GM21367 (cell line): ENCODE measurements around the gene DUSP15.
"Not testable (repeated sequence)": the region's sequence is repeated elsewhere in the genome, so short reads cannot be mapped to it uniquely, and the experiment has no call there.

Source experiments
- ATAC-seq: cut with Tn5 transposase; IDR thresholded peaks from one replicate; pipeline ENCODE4 v1.9.1; 2021; ENCODE audit not compliant: unreplicated experiment

Gene DUSP15

DNA sequence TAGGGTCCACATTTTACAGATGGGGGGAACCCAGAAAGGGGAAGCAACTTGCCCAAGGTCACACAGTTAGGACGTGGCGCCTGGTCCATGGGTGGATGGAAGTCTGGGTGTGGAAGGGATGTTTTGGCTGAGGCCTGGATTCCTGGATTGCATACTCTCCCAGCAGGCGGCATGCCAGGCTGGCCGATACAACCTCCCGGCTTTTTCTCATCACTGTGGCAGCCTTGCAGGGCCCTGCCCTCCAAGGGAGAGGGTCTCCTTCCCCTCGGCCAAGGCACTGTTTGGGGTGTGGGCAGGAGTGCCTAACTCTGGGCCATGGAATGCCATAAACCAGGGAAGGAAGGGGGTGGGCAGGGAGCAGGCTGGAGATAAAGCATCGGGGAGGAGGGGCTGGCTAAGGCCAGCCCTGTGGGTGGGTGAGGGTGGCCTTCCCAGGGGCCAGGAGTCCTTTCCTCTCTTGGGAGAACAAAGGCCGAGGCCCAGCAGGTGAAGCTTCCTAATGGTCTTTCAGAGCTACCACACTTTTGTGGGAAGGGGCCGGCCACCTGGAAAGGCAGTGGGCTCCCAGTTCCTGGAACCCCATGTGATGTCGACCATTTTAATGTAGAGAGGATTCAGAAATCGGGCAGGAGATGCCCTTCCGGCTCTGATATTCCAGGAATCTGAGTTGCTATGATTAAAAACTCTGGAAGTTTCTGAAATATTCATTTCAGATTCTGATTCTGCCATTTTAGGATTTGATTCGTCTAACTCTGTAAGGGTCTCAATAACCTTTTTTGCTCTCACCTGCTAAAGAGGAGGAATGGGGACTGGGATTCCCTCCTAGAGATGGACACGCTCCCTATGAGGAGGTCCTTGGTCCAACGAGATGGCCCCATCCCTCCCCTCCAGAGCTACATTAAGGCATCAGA, 29.2 kb downstream of the DUSP15 start:
- no peak for ATAC-seq

DNA sequence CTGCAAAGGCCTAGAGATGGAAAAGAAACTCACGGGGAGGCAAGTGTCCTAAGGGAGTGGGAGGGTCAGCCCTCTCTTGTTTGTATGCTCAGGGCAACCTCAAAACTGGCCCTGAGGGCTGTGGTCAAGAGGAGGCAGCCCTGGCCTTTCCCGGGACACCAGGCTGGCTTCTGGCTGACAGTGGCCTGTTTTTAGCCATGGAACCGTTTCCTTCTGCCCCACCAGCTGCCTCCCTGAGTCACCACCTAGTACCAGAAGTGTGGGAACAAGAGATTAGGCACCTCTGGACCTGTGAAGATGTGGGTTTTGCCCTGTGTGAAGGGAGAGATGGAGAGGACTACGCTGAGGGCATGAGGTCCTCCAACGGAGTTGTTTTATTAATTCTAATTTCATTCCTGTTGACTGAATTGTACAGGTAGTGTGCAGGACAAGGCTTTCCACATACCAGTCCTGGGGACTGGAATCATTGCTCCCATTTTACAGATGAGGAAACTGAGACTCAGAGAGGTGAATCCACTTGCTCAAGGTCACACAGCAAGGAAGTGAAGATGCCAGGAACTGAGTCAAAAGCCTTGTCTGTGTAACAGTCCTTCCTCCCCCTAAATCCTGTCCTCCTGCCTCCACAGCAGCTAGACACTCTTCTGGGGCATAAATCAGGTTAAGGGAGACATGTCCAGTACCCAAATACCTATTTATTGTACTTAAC, 30.4 kb downstream of the DUSP15 start:
- ATAC-seq, result no peak

DNA sequence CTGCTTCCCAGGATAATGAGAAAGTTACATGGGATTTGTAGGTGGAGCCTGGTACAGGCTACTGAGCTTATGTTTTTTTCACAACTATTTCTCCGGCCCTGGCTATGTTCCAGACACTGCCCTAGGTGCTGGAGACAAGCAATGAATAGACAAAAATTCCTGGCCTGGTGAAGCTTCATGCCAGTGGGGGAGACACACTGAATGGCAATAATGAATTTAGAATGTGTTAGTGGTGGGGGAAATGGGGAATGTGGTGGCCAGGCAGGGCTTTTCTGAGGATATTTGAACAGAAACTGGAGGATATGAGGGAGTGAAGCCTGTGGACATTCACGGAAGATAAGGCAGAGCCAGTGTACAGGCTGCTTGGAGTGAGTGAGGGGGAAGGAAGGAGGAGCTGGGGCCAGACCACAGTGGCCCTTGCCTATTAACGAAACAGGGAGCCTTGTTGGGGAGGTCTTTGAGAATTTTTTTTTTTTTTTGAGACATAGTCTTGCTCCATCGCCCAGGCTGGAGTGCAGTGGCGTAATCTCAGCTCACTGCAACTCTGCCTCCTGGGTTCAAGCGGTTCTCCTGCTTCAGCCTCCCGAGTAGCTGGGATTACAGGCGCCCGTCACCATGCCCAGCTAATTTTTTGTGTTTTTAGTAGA, 31.6 kb downstream of the DUSP15 start:
- no peak for ATAC-seq

DNA sequence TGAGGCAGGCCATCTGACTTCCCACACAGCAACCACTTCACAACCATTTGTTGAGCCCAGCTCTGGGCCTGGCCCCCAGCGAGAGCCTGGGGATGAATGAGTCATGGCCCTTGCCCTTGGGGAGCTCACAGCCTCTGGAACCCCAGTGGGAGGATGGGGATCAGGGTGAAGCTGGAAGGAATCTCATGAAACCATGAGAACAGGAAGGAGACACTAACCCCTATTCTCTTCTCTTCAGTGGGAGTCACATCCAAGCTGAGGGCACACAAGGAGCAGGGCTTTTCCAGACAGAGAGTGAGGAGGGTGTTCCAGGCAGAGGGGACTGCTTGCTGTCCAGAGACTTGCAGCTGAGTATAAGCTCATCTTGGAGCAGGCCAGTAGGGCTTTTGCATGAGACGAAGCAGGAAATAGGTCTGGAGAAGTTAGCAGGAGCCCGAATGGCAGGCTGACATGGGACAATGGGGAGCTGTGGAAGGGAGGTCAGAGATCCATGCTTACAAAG, 32.4 kb downstream of the DUSP15 start:
- no peak for ATAC-seq

DNA sequence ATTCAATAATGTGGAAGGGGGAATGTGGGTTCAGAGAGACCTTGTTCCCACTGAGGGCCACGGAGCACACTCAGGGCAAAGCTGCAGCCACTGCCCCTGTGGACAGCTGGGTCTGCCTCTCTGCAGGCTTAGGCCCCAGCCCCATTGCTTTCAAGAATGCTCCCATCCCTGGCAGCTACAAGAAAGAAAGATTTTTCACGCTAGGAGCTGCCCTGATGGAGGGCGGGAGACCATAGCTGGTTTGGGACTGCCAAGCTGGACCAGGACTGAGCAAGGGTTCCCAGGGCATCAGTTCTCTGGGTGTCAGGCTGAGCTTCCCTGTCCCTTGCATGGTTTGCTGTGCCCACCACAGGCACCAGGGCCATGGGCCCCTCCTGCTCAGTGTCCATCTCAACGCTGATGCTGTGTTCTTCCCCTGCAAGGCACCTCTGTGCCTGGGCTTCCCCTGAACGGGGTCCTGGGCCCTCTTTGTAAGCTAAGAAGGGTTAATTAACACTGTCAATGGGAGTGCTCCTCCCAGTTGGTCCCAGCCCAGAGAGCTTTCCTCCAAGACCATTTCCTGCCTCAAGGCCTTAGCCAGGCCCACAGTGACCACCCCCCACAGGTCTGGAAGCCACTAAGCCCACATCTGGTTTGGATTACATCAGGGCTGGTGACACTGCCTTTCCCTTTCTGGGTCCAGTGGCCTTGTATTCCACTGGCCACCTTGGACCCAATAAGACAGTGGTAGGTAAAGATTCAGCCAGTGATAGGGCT, 33.3 kb downstream of the DUSP15 start:
- no peak for ATAC-seq

DNA sequence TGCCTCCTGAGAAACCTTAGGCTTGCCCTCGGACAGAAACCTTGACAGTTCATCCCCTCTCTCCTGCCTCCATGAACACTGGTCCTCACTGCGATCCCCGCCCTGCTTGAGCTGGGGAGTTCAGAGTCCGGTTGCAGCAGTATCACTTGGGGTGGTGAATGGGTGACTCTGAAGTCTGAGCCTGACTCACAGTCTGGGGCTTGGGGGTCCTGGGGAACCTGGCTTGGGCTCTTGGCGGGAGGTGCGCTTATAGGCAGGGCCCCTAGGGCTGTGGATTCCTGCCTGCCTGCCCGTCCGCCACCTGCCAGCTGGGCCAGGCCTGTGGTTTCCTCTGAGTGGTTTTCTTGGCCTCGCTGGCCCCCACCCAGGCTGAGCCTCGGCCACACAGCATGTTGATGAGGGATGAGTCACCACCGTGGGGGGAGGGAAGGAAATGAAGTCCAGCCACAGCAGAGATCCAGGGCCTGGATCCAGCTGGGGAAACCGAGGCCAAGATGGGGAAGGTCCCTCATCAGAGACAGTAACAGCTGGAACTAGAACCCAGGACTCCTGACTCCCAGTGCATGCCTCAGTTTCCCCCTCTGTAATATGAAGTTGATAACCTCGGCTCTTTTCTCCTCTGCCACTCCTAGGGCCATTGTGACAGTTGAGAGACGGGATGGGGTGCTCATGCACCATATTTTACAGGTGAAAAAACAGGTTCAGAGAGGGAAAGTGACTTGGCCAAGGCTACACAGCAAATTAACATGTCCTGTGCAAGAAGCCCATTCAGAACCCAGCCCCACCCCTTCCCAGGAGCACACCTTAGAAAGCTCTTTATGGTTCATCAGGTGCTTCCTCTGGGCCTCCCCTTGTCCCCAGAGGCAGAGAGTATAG, 34.1 kb downstream of the DUSP15 start:
- no peak for ATAC-seq

DNA sequence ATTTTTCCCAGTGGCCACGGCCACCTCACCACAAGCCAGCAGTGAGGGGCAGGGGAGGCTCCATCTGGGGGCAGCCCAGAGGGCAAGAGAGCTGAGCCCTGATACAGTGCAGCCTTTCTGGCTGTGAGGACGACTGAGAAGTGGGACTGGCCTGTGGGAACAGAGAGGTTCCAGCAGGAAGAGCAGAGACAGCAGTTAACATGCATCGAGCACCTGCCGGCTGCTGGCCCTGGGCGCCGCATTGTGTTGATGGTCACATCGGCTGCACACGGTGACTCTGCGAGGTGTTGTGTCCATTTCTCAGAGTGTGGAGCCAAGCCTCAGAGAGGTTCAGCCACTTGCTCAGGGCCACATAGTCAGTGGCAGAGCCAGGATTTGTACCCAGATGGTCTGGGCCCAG, 34.8 kb downstream of the DUSP15 start:
- ATAC-seq, result no peak

DNA sequence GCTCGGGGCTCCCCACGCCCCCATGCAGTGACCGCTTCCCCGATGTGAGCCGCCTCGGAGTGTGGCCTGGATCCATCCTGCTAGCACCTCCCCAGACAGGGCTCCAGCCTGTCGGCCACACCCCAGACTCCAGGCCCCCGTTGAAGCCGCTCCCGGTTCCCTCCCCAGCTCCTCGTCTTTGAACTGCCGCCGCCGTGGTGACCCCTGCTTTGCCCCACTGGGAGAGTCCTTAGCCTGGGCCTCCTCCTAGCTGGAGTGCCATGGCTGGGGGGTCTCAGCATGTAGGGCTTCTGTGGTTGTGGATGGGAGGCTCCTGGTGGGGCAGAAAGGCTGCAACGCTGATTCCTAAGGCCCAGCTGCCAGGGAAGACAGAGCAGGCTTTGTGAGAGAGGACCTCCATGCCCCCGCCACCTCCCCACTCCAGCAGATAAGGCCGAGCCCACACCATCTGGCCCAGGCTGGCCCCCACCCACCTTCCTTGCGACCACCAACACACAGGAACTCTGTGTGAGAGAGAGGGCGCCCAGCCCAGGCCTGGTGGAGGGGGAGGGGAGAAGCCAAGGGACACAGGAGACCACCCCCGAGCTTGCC, 36.3 kb downstream of the DUSP15 start:
- ATAC-seq, result no peak

DNA sequence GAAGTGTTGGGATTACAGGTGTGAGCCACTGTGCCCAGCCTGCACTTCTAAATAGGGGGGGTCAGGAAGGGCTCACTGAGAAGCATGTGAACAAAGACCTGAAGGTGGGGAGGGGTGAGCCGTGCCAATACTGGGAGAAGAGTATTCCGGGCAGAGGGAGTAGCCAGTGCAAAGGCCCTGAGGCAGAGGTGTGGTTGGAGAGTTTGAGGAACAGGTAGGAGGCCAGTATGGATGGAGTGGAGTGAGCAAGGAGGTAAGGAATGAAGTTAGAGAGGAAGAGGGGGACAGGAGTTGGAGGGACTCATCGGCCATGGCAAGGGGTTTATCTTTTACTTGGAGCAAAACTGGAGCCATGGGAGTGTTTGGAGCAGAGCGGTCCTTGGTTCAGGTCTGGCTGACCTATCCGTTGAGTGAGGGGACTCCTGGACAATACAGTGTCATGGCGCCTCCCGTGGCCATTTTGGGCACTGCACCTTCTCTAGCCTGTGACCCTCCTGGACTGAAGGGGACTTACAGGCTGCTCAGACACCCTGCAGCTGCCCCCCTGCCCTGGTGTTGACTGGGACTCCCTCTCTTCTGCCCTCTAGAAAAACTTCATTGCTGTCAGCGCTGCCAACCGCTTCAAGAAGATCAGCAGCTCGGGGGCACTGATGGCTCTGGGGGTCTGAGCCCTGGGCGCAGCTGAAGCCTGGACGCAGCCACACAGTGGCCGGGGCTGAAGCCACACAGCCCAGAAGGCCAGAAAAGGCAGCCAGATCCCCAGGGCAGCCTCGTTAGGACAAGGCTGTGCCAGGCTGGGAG, 37.0 kb downstream of the DUSP15 start:
- ATAC-seq, result no peak

DNA sequence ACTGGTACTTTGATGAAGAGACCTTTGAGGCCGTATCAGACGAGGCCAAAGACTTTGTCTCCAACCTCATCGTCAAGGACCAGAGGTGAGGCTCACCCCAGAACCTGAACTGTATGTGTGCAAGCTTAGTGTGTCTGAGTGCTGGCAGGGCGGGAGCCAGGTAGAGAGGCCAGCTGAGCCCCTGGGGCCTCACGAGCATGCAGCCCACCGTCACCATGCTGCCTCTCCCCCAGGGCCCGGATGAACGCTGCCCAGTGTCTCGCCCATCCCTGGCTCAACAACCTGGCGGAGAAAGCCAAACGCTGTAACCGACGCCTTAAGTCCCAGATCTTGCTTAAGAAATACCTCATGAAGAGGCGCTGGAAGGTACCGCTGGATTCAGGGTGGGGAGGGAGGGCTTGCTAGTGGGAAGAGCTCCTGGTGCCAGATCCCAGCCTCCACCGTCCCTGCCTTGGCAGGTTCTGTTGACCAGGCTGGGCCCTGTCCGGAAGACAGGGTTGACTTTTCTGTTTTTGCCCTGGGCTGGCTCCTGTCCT, 38.5 kb downstream of the DUSP15 start:
- ATAC-seq, result no peak

DNA sequence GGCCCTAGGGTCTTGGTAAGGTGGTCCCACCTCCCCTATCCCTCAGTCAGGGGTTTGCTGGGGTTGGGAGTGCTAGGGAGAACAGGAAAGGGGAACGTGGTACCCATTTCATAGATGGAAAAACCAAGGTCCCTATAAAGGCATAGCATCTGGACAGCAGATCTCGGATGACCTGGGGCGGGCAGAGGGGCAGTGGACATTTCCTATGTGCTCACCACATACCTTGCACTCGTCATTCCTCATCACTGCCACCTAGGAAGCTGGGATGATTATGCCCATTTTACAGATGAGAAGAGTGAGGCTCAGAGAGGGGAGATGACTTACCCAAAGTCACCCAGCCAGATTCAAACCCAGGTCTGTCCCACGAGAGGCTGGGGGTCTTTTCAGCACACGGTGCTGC, 39.1 kb downstream of the DUSP15 start:
- ATAC-seq, result no peak

DNA sequence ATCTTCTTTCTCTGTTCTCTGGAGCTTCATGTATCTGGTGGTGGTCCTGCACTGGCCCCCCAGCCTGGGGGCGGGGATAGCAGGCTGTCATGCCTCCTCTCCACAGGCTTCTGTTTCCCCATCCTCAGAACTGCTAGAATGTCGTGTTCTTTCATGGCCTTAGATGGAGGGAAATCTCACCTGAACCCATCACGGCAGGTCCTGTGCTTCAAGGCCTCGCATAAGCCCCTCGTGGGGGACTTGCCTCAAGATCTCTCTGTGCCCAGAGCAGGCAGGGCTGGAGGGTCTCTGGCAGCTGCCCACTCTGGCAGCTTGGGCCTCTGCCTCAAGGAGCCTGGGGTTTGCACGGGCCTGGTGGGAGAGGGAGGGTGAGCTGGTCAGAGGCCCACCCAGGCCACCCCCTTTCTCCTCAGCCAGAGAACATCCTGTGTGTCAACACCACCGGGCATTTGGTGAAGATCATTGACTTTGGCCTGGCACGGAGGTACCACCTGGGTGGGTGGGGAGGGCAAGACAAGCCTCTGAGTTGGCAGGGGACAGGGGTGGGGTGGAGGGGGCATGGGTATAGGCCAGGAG, 39.8 kb downstream of the DUSP15 start:
- no peak for ATAC-seq

DNA sequence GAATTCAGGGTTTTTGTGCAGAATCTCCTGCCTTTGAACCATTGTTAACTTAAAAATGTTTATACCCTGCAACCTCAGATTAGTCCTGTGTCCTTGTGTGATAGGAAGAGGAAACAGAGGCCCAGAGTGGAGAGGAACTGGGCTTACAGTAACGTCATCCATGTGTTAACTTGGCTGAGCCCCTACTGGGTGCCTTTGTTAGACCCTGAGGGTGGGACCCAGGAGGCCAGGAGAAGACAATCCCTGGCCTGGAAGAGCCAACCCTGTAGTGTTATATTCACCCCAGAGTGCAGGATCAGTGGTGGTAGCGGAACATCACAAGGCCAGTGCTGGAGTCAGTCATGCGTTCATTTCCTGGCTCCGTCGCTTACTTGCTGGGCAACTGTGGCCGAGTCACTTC, 40.6 kb downstream of the DUSP15 start:
- ATAC-seq, result no peak

DNA sequence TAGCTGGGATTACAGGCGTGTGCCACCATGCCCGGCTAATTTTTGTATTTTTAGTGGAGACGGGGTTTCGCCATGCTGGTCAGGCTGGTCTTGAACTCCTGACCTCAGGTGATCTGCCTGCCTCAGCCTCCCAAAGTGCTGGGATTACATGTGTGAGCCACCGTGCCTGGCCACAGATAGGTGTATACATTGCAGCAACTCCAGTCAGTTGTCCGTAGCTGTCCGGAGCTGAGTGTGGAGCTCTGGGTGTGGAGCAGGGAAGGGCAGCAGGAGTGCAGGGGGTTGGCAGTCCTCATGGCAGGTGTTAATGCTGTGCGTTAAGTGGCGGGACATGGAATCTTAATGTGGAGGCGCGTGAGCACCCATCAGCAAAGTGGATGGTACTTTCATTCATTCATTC, 42.3 kb downstream of the DUSP15 start:
- ATAC-seq, result not testable (repeated sequence)

DNA sequence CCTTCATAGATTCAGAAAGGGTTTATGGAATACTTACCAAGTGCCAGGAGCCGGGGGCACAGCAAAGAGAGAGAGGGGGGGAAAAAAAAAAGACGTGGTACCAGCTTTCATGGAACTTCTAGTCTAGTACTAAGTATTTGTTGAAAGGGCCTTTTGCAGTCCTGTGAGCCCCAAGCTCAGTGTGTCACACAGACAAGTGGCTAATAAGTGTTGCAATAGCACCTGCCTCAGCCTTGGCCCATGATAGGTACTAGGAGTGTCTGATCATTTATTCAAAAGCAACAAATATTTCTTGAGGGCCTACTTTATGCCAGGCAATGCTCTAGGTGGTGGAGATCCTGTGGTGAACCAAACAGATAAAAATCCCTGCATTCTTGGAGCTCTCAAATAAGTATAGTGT, 43.3 kb downstream of the DUSP15 start:
- no peak for ATAC-seq

DNA sequence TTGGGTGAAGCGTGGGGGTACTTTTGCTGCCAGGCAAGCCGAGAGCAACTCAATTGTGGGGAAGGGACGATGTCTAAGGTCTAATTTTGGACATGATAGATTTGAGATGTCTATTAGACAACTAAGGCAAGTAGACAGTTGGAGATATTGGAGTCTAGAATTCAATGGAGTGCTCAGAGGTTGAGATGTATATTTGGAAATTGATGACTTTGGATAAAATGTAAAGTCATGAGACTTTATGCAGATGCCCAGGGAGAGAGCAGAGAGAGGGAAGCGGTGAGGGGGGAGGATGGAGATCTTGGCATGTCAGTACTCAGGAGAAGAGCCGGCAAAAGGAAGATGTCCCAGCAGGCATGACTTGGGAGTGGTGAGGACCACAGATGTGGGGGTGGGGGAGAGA, 44.3 kb downstream of the DUSP15 start:
- no peak for ATAC-seq

DNA sequence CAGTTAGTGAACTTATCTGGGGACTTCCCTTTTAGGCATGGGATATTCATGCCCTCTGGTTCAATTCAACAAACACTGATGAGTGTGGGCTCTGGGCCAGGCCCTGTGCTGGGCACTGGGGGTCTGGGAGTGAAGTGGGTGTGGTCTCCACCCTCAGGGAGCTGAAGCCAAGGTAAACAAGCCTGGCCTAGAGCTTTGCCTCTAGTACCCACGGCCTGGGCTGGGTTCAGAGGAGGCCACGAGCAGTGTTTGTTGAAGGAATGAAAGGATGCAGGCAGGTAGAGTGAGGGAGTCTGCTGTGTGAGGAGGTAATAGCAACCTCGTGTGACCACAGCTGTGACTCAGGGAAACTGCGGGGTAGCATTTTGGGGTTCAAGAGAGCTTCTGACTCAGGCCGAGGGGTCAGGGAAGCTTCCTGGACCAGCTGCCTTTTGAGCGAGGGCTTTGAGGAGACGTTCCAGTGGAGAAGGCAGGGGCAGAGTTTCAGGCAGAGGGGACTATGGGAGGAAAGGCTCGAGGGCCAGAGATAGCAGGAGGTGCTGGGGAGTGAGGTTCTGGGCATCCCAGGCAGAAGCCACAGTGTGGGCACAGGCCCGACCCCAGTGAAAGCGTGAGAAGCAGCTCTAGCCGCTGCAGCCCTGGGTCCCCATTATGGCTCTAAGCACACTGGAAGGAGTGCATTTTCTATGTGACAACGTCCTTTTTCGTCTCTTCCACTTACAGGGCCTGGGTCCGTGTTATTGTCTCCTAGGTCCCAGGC, 45.6 kb downstream of the DUSP15 start:
- ATAC-seq, result no peak

DNA sequence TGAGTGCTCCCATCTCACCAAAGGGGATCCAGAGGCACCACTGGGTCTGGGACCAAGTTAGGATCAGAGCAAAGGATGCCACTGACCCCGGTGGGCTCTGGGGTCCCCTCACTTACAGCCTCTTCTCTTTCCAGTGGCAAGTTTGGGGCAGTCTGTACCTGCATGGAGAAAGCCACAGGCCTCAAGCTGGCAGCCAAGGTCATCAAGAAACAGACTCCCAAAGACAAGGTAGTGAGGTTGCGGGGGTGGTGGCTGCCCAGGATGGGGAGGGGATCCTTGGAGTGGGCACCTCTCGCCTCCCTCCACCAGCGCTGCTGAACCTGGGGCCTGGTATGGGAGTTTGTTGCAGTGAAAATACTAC, 46.2 kb downstream of the DUSP15 start:
- no peak for ATAC-seq
